Naive thymus-derived CD4-positive, alpha-beta T cell (primary cell): Measurements from ENCODE around the gene VPS13D. TPM values are rescaled to one million over a fixed set of nuclear protein-coding genes. Genes with fewer than 3 reads are reported as not detected.

Experiments used
- ATAC-seq: fragments of 150-1000 bp; cut with Tn5 transposase; 2 replicates; pipeline ENCODE4 v1.10.0; 2021; ENCODE audit warnings: mild to moderate bottlenecking, moderate library complexity
- CTCF ChIA-PET: fragments of 350-600 bp; sonication (Branson Sonifier 250); formaldehyde crosslinking; loops from one replicate; lab custom pipeline; 2021; ENCODE audit warnings: antibody characterized with exemption; lab: Charles Lee
- POLR2A ChIA-PET: fragments of 350-600 bp; sonication (Branson Sonifier 250); formaldehyde crosslinking; loops from one replicate; lab custom pipeline; 2021; ENCODE audit warnings: antibody characterized with exemption, inconsistent platforms; lab: Charles Lee
- DNase-seq, 9 donors: peaks; one replicate each; pipeline versions ENCODE4 v3.0.0 to v3.0.0-alpha.2; 2020 to 2022; ENCODE audit warnings: mixed read lengths in 1 of 9
- H3K27ac ChIP-seq: one replicate; pipeline ENCODE4 v1.7.0; 2013; ENCODE audit warnings: mild to moderate bottlenecking, low read depth, low read length, moderate library complexity
- H3K27me3 ChIP-seq, 2 donors: one replicate each; pipeline ENCODE4 v1.7.0; 2013; ENCODE audit warnings: low read length in 2 of 2, mild to moderate bottlenecking in 2 of 2, moderate library complexity in 2 of 2; ENCODE audit not compliant: control insufficient read depth in 2 of 2, insufficient read depth in 2 of 2
- H3K36me3 ChIP-seq, 3 experiments: 1 replicate in 2 of 3; 2 replicates in 1 of 3; pipeline ENCODE4 v1.7.0; 2013; ENCODE audit warnings: low read length in 3 of 3, mild to moderate bottlenecking in 3 of 3, moderate library complexity in 1 of 3; ENCODE audit not compliant: insufficient read depth in 3 of 3, control insufficient read depth in 2 of 3
- H3K4me1 ChIP-seq, 2 donors: one replicate each; pipeline ENCODE4 v1.7.0; 2013; ENCODE audit warnings: low read length in 2 of 2, mild to moderate bottlenecking in 2 of 2, moderate library complexity in 1 of 2; ENCODE audit not compliant: control insufficient read depth in 2 of 2, insufficient read depth in 2 of 2
- H3K4me3 ChIP-seq: 2 replicates; pipeline ENCODE4 v1.7.0; 2013; ENCODE audit warnings: mild to moderate bottlenecking, low read length
- H3K9me3 ChIP-seq, 3 experiments: 1 replicate in 2 of 3; 2 replicates in 1 of 3; pipeline ENCODE4 v1.7.0; 2013; ENCODE audit warnings: low read length in 3 of 3; ENCODE audit not compliant: control insufficient read depth in 2 of 3
- H3K27ac Mint-ChIP-seq, 9 donors: one replicate each; pipeline ENCODE4 v1.8.0; 2020 to 2022; ENCODE audit warnings: mixed read lengths in 9 of 9, mild to moderate bottlenecking in 8 of 9, moderate library complexity in 5 of 9, inconsistent platforms in 2 of 9
- H3K27me3 Mint-ChIP-seq, 5 donors: one replicate each; pipeline ENCODE4 v1.8.0; 2021 to 2022; ENCODE audit warnings: mixed read lengths in 5 of 5, mild to moderate bottlenecking in 1 of 5
- H3K36me3 Mint-ChIP-seq, 5 donors: one replicate each; pipeline ENCODE4 v1.8.0; 2020 to 2022; ENCODE audit warnings: mixed read lengths in 5 of 5, mild to moderate bottlenecking in 3 of 5, inconsistent platforms in 1 of 5
- H3K4me1 Mint-ChIP-seq, 7 donors: one replicate each; pipeline ENCODE4 v1.8.0; 2020 to 2022; ENCODE audit warnings: mixed read lengths in 7 of 7, mild to moderate bottlenecking in 3 of 7, inconsistent platforms in 1 of 7
- H3K4me3 Mint-ChIP-seq, 10 donors: one replicate each; pipeline ENCODE4 v1.8.0; 2020 to 2022; ENCODE audit warnings: mild to moderate bottlenecking in 10 of 10, mixed read lengths in 10 of 10, moderate library complexity in 6 of 10, inconsistent platforms in 2 of 10
- H3K9me3 Mint-ChIP-seq, 11 donors: one replicate each; pipeline ENCODE4 v1.8.0; 2020 to 2022; ENCODE audit warnings: mixed read lengths in 11 of 11, mild to moderate bottlenecking in 4 of 11, inconsistent platforms in 1 of 11, moderate library complexity in 1 of 11
- intact Hi-C, 2 donors: fragments of 100-400 bp; cut with micrococcal nuclease; formaldehyde crosslinking; loops; one replicate each; pipeline ENCODE4 v1.15.1; 2023
- polyA plus RNA-seq, 2 donors: library from polyadenylated mRNA; unstranded; fragments of 300-500 nt; fragmentation: Illumina TruSeq; gene quantifications; one replicate each; pipeline ENCODE4 v1.2.3, GENCODE V29; 2021
- total RNA-seq, 6 experiments: library from RNA in 5 of 6; stranded (reverse) in 5 of 6; gene quantifications; 1 replicate in 5 of 6; 2 replicates in 1 of 6; pipeline ENCODE4 v1.2.3 and lab custom pipeline; 2021 to 2026

The VPS13D gene
- total and polyA plus RNA-seq, 7 experiments from 2014 or later, result 6.5 to 94.4 (median 73.2) TPM

GRCh38 chr1:12486401-12487005 lies 256.7 kb downstream of the VPS13D start:
- CTCF ChIA-PET, result no interaction called here
- Histone ChIP-seq H3K36me3 (peaks cover 0 to 15% (median 0%) of the 10 kb centered on the region in 3 experiments), H3K4me1 (peaks cover 2 to 6% of the 10 kb centered on the region in 2 donors), H3K27me3 (no peaks in the 10 kb centered on the region), H3K27ac (no peak overlapping the region), H3K9me3 (no peaks in the 10 kb centered on the region), H3K4me3 (no peak overlapping the region)
- POLR2A ChIA-PET, result interaction anchor here (0.6 kb wide), 1 partner anchor 9 kb away, joined by 3 read pairs; no protein-coding TSS in a partner anchor
- peak overlapping the region in 3 of 9 donors; percentile 16 to 30 (median 17) for H3K27ac Mint-ChIP-seq
- DNase-seq (no peak), ATAC-seq (no peak)
- peaks cover 0 to 58% (median 35%) of the 10 kb centered on the region in 5 donors for H3K36me3 Mint-ChIP-seq
- H3K4me3 Mint-ChIP-seq, result no peak overlapping the region
- H3K27me3 Mint-ChIP-seq, result no peaks in the 10 kb centered on the region
- intact Hi-C loops, result no loop called here
- peaks cover 6 to 32% (median 21%) of the 10 kb centered on the region in 7 donors for H3K4me1 Mint-ChIP-seq
- H3K9me3 Mint-ChIP-seq, result peaks cover 0 to 2% (median 0%) of the 10 kb centered on the region in 11 donors

- Mint-ChIP-seq H3K4me1 (peaks cover 5 to 23% (median 13%) of the 10 kb centered on the region in 7 donors), H3K36me3 (peaks cover 0 to 60% (median 41%) of the 10 kb centered on the region in 5 donors), H3K27me3 (no peaks in the 10 kb centered on the region), H3K4me3 (no peak overlapping the region), H3K27ac (no peak overlapping the region), H3K9me3 (peaks cover 0 to 2% (median 0%) of the 10 kb centered on the region in 11 donors)
- no peak for ATAC-seq
- Histone ChIP-seq H3K4me3 (no peak overlapping the region), H3K9me3 (no peaks in the 10 kb centered on the region), H3K4me1 (no peaks in the 10 kb centered on the region), H3K36me3 (peaks cover 0 to 19% (median 0%) of the 10 kb centered on the region in 3 experiments), H3K27me3 (no peaks in the 10 kb centered on the region), H3K27ac (no peak overlapping the region)
- intact Hi-C loops, result no loop called here
- CTCF ChIA-PET, result interaction anchor here (1.1 kb wide), 1 partner anchor 29 kb away, joined by 3 read pairs; no protein-coding TSS in a partner anchor
- DNase-seq, result no peak
- POLR2A ChIA-PET, result interaction anchor here (1.1 kb wide), 1 partner anchor 17 kb away, joined by 3 read pairs; no protein-coding TSS in a partner anchor
Observed at GRCh38 chr1:12487520-12487919, 257.7 kb downstream of the VPS13D start.

DNA sequence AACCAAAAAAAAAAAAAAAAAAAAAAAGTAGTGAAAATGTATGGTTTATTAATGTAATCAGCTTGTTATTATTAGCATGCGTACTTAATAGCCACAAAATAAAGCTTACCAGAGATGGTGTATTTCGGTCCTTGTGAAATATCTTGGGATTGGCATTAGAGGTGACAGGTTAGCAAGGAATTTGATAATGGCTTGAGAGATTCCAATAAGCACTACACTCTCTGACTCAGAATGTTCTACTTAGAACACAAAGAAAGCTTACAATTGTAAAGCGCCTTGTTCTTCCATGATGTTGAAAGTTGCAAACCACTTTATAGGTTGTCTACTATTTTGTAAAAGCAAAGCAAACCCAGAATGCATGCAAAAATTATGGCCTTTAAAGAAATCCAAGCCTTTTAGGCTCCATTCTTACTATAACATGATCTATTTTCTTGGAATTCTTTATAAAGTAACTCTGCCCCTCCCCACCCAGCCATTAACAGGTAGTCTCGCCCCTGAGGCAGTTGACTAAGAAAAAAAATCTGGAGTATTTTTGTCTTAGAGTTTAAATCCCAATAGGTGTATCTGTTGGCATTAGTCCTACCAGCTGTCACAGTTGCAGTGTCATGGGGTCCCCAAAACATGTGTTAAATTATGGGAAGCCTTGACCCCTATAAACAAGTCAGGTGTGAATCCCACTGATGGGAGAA lies 259.0 kb downstream of the VPS13D start:
- DNase-seq, result no peak
- H3K4me1 ChIP-seq, result no peaks in the 10 kb centered on the region
- no peaks in the 10 kb centered on the region for H3K9me3 ChIP-seq
- Mint-ChIP-seq H3K27ac (no peak overlapping the region), H3K4me1 (peaks cover 7 to 28% (median 17%) of the 10 kb centered on the region in 7 donors), H3K9me3 (peaks cover 0 to 2% (median 0%) of the 10 kb centered on the region in 11 donors), H3K27me3 (no peaks in the 10 kb centered on the region), H3K4me3 (no peak overlapping the region), H3K36me3 (peaks cover 4 to 67% (median 44%) of the 10 kb centered on the region in 5 donors)
- peaks cover 0 to 19% (median 0%) of the 10 kb centered on the region in 3 experiments for H3K36me3 ChIP-seq
- intact Hi-C loops, result no loop called here
- H3K4me3 ChIP-seq, result no peak overlapping the region
- POLR2A ChIA-PET, result interaction anchor here (1.1 kb wide), 1 partner anchor 18 kb away, joined by 3 read pairs; no protein-coding TSS in a partner anchor
- H3K27ac ChIP-seq, result no peak overlapping the region
- no peaks in the 10 kb centered on the region for H3K27me3 ChIP-seq
- no peak for ATAC-seq
- CTCF ChIA-PET, result no interaction called here

DNA sequence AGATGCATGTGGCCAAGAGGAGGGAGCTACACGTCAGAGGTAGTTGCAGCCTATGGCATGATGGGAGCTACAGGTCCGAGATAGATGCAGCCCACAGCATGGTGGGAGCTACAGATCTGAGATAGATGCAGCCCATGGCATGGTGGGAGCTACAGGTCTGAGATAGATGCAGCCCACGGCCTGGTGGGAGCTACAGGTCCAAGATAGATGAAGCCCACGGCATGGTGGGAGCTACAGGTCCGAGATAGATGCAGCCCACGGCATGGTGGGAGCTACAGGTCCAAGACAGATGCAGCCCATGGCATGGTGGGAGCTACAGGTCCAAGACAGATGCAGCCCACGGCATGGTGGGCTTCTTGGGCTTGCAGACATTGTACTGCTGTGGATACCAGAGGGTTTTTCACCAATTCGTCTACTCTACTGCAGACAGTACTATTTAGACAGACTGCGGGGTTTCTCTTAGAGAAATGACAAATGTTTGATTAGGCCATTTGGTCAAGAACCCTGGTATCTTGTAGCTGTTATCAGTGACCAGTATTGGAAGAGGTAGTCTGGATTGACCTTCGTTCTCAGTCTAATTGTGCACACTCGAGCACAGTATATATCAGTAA lies 260.8 kb downstream of the VPS13D start:
- peaks cover 0 to 2% (median 0%) of the 10 kb centered on the region in 11 donors for H3K9me3 Mint-ChIP-seq

GRCh38 chr1:12491656-12492055 lies 261.8 kb downstream of the VPS13D start:
- Mint-ChIP-seq H3K9me3 (no peaks in the 10 kb centered on the region), H3K4me1 (peaks cover 2 to 40% (median 29%) of the 10 kb centered on the region in 7 donors), H3K27ac (no peak overlapping the region), H3K4me3 (peak overlapping the region in 1 of 10 donors; percentile 33), H3K27me3 (no peaks in the 10 kb centered on the region), H3K36me3 (peaks cover 4 to 45% (median 33%) of the 10 kb centered on the region in 5 donors)
- intact Hi-C loops, result no loop called here
- ChIA-PET POLR2A (interaction anchor here (0.9 to 1.0 kb wide), 2 partner anchors 10 to 16 kb away, joined by 3 to 4 read pairs; no protein-coding TSS in a partner anchor), CTCF (interaction anchor here (0.5 kb wide), 1 partner anchor 179 kb away, joined by 3 read pairs; no protein-coding TSS in a partner anchor)
- no peak for DNase-seq
- Histone ChIP-seq H3K9me3 (no peaks in the 10 kb centered on the region), H3K36me3 (peaks cover 0 to 14% (median 0%) of the 10 kb centered on the region in 3 experiments), H3K4me3 (no peak overlapping the region), H3K27ac (no peak overlapping the region), H3K27me3 (no peaks in the 10 kb centered on the region), H3K4me1 (peaks cover 0 to 7% of the 10 kb centered on the region in 2 donors)
- no peak for ATAC-seq

More for the DNA sequence above, 260.8 kb downstream of the VPS13D start:
- no peaks in the 10 kb centered on the region for H3K27me3 ChIP-seq
- ChIA-PET CTCF (interaction anchor here (0.6 kb wide), 1 partner anchor 18 kb away, joined by 3 read pairs; no protein-coding TSS in a partner anchor), POLR2A (interaction anchor here (0.9 kb wide), 1 partner anchor 11 kb away, joined by 3 read pairs; no protein-coding TSS in a partner anchor)
- intact Hi-C loops, result no loop called here
- H3K4me3 ChIP-seq, result no peak overlapping the region
- no peak for ATAC-seq
- peaks cover 0 to 19% (median 0%) of the 10 kb centered on the region in 3 experiments for H3K36me3 ChIP-seq
- H3K4me1 ChIP-seq, result no peaks in the 10 kb centered on the region
- Mint-ChIP-seq H3K36me3 (peaks cover 4 to 54% (median 38%) of the 10 kb centered on the region in 5 donors), H3K4me3 (no peak overlapping the region), H3K4me1 (peaks cover 2 to 30% (median 19%) of the 10 kb centered on the region in 7 donors), H3K27ac (no peak overlapping the region), H3K27me3 (no peaks in the 10 kb centered on the region)
- no peak overlapping the region for H3K27ac ChIP-seq
- DNase-seq, result no peak
- H3K9me3 ChIP-seq, result no peaks in the 10 kb centered on the region

- Histone ChIP-seq H3K4me1 (peaks cover 0 to 7% of the 10 kb centered on the region in 2 donors), H3K4me3 (no peak overlapping the region), H3K27me3 (no peaks in the 10 kb centered on the region), H3K9me3 (no peaks in the 10 kb centered on the region), H3K27ac (no peak overlapping the region), H3K36me3 (peaks cover 6 to 37% (median 8%) of the 10 kb centered on the region in 3 experiments)
- DNase-seq (no peak), ATAC-seq (no peak)
- H3K4me3 Mint-ChIP-seq, result peak overlapping the region in 7 of 10 donors; percentile 24 to 61 (median 57)
- no peaks in the 10 kb centered on the region for H3K27me3 Mint-ChIP-seq
- peaks cover 2 to 37% (median 30%) of the 10 kb centered on the region in 7 donors for H3K4me1 Mint-ChIP-seq
- H3K27ac Mint-ChIP-seq, result peak overlapping the region in 8 of 9 donors; percentile 60 to 90 (median 76)
- CTCF ChIA-PET, result no interaction called here
- H3K9me3 Mint-ChIP-seq, result no peaks in the 10 kb centered on the region
- intact Hi-C loops, result no loop called here
- POLR2A ChIA-PET, result interaction anchor here (1.6 to 2.2 kb wide), 3 partner anchors 11 to 16 kb away, joined by 4 to 5 read pairs (median 4); no protein-coding TSS in a partner anchor
- H3K36me3 Mint-ChIP-seq, result peaks cover 16 to 62% (median 40%) of the 10 kb centered on the region in 5 donors
Observed at GRCh38 chr1:12495725-12496124, 265.9 kb downstream of the VPS13D start.
